Erythroblast (primary cell): ENCODE data around the gene ITGA2.
A peak's percentile ranks its signal among the peaks of the same experiment; 100 is the strongest.
"Not testable (repeated sequence)": the region's sequence is repeated elsewhere in the genome, so short reads cannot be mapped to it uniquely, and the experiment has no call there.

Experiments used
- DNase-seq, 2 experiments: peaks; one replicate each; lab custom pipeline; 2025; lab: John Stamatoyannopoulos, UW
- GATA1 ChIP-seq: IDR thresholded peaks from 2 replicates; pipeline ENCODE4 v1.6.1; 2011; ENCODE audit warnings: low read depth, mild to moderate bottlenecking, control low read depth, low read length, moderate library complexity
- POLR2A ChIP-seq: IDR thresholded peaks from 2 replicates; pipeline ENCODE4 v1.6.1; 2011; ENCODE audit warnings: mild to moderate bottlenecking, low read length

The ITGA2 gene

GRCh38 chr5:53105611-53106300, 116.6 kb downstream of the ITGA2 start:
- TF ChIP-seq POLR2A (no peak), GATA1 (no peak)
- no peak for DNase-seq

- peak; percentile 30 to 44 for DNase-seq
- TF ChIP-seq GATA1 (no peak), POLR2A (no peak)
Measured at GRCh38 chr5:53109056-53109442, 119.9 kb downstream of the ITGA2 start.

GRCh38 chr5:53109443-53110127, 120.4 kb downstream of the ITGA2 start, which contains the start of gene MOCS2:
Gene MOCS2, minus strand, starts transcription at chr5:53109757. Its CDS starts 2,583 bp downstream, at chr5:53107174.
- DNase-seq: peak; percentile 91 to 94
- peak; percentile 78 for TF ChIP-seq POLR2A
- TF ChIP-seq GATA1: no peak

- no peak for DNase-seq
- TF ChIP-seq POLR2A: no peak
- TF ChIP-seq GATA1: no peak
Measured at GRCh38 chr5:53110156-53110555, 121.0 kb downstream of the ITGA2 start.

DNA sequence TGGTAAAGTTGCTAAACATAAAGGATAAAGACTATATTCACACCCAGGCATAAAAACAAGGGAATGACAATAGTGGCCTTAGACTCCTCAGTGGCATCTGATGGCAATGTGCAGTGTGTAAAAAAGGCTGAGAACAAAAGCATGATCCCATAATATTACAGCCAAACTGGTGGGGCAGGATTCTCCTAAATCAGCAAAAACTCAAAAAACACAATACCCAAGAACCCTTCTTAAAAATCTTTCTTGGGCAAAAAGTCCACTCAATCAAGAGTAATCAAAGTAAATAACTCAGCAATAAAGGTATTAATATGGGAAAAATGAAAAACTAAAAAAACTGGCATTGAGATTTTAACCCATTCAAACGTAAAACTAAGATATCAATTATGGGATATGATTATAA, 122.0 kb downstream of the ITGA2 start:
- no peak for TF ChIP-seq POLR2A
- no peak for DNase-seq

- DNase-seq: not testable (repeated sequence)
Measured at GRCh38 chr5:53112307-53112706, 123.2 kb downstream of the ITGA2 start.

- TF ChIP-seq POLR2A (no peak), GATA1 (no peak)
- DNase-seq: no peak
Measured at GRCh38 chr5:53112909-53113308, 123.8 kb downstream of the ITGA2 start.

GRCh38 chr5:53113947-53114346, 124.8 kb downstream of the ITGA2 start:
- no peak for DNase-seq
- TF ChIP-seq POLR2A: no peak
- TF ChIP-seq GATA1: no peak

DNA sequence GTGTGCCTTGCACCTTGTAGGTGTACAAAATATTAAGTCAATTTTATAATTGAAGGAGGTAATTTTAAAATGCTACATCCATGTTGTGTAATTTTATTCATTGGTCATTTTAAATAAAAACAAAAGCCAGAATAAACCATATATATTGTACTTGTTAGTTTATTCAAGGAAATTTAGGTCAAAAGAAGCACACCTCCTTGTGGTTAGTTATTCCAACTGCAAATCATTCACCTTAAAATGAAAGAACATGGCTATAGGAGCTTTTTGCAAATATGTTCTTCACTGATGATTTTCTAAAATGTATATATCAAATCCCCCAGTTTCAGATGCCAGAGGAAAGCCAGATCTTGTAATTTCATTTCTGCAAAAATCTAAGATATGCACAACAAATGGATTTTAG, 125.8 kb downstream of the ITGA2 start:
- no peak for TF ChIP-seq GATA1
- no peak for TF ChIP-seq POLR2A
- DNase-seq: peak; percentile 7 to 8

DNA sequence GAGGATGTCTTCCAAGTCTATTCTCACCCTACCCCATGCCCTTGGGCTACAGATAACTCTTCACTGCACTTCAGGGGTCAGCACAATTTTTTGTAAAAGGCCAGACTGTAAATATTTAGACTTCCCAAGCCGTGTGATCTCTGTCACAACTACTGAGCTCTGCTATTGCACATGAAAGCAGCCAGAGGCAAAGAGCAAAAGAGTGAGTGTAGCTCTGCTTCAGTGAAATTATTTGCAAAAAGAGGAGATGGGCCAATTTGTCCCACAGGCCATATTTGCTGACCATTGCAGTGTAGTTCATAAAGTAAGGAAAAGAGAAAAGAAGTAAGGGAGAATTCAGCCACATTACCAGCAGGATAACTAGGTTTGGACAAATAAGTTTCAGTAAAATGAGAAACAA, 127.4 kb downstream of the ITGA2 start:
- no peak for DNase-seq
- no peak for TF ChIP-seq POLR2A
- TF ChIP-seq GATA1: no peak

GRCh38 chr5:53118879-53119278, 129.7 kb downstream of the ITGA2 start:
- TF ChIP-seq POLR2A: no peak
- TF ChIP-seq GATA1: no peak
- peak in 1 of 2 experiments; percentile 46 for DNase-seq

GRCh38 chr5:53120165-53120564, 131.0 kb downstream of the ITGA2 start:
- TF ChIP-seq POLR2A: no peak
- no peak for TF ChIP-seq GATA1
- no peak for DNase-seq

DNA sequence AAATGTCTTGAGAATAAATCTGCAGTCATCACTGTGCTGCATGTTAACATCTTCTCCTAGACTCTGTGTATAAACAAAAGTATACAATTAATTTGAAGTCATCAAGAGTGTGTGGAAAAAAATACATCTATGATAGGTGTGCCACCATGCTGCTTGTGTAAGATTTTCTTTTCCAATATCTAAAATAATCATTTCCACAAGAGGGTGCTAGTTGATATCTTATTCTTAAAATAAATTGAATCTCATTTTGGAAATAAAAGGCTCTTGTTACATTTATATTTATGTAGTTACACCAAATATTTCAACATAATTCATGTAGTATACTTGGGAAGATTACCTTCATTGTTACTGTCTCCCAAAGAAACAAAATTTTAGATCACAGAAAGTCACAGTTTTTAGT, 134.6 kb downstream of the ITGA2 start:
- DNase-seq: no peak
- no peak for TF ChIP-seq POLR2A
- TF ChIP-seq GATA1: no peak

- DNase-seq: no peak
- TF ChIP-seq POLR2A (no peak), GATA1 (no peak)
Measured at GRCh38 chr5:53126521-53126920, 137.4 kb downstream of the ITGA2 start.

GRCh38 chr5:53127107-53127506, 138.0 kb downstream of the ITGA2 start:
- TF ChIP-seq GATA1 (no peak), POLR2A (no peak)
- no peak for DNase-seq

DNA sequence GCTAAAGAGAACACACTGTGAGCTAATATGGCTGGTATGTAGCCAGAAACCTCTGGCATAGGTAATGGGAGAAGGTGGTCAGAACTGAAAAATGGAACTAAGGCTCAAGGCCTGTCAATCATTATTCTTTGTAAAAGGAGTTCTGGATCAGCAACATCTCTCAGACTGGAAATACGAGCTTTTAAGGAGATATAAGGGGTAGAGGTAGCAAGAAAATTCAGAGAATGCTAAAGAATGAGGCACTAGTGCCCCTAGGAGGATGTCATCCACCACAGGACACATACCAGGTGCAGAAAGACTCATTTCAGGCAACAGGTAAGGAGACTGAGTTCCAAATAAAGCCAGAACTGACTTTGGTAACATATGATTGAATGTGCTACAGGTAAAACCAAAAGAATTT, 139.3 kb downstream of the ITGA2 start:
- DNase-seq: no peak
- TF ChIP-seq GATA1: no peak
